ENCODE data around the gene TOB1.
A peak's percentile ranks its signal among the peaks of the same experiment; 100 is the strongest.

The TOB1 gene

DNA sequence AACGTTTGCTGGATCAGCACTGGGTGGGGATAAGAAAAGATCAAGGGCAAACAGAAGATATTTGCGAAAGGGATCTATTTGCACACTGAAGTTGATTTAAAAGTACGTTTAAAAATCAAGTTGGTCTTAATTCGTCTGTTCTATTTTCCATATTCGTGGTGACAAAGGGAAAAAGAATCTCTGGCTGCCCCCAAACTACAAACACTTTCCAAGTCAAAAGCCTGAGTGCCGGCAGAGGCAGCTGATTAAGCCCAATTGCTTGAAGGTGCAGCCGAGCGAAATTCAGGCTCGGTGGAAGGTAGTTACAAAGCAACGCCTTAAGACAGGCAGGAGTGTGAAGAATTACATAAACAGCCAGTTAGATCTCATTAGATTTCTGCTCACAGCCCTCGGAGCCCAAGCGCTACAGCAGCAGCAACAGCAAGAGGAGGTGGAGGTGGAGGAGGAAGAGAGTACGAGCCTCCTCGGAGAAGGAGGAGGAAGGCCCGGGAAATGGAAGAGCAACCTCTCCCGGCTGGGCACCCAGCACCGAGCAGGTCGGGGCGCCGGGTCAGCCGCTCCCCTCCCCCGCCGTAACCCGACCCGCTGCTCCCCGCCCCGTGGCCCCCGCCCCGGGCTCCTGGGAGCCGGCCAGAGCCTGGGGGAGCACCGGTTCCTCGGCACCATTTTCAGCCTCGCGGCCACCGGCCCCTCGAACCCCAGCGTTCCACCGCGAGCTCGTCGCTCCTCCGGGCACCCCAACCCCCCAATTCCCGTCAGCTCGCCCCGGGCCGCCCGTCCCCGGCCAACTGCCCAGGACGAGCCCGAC is 890 bp downstream of the TOB1 start (continued):
- TF ChIP-seq SP7 (tag by site-specific recombination; IDR thresholded peaks at IDR 0.05) (0 out of 2 replicates have a peak, but pooled peaks have one; percentile 25), ZFP37 (tag by site-specific recombination; IDR thresholded peaks at IDR 0.05) (no peak), ZBTB17 (tag by site-specific recombination; IDR thresholded peaks at IDR 0.05) (peak; percentile 89), GLI2 (tag by site-specific recombination; IDR thresholded peaks at IDR 0.05; ENCODE audit: borderline replicate concordance, low read depth) (no peak), ZNF157 (tag by site-specific recombination; IDR thresholded peaks at IDR 0.05) (no peak), ZNF48 (tag by site-specific recombination; IDR thresholded peaks at IDR 0.05) (no peak), ZNF335 (tag by site-specific recombination; conservative IDR thresholded peaks at IDR 0.05) (peak; percentile 53; the same call in 1 of the 2 replicates), ZNF701 (tag by site-specific recombination; IDR thresholded peaks at IDR 0.05) (no peak), ZNF37A (tag by site-specific recombination; IDR thresholded peaks at IDR 0.05) (no peak), KLF8 (tag by site-specific recombination; IDR thresholded peaks at IDR 0.05) (peak; percentile 64), GLIS2 (tag by site-specific recombination; IDR thresholded peaks at IDR 0.05) (peak; percentile 43), ZNF624 (tag by site-specific recombination; IDR thresholded peaks at IDR 0.05) (no peak), SCRT2 (tag by site-specific recombination; IDR thresholded peaks at IDR 0.05) (0 out of 2 replicates have a peak, but pooled peaks have one; percentile 13), EGR2 (tag by site-specific recombination; IDR thresholded peaks at IDR 0.05; ENCODE audit: low read depth) (0 out of 2 replicates have a peak, but pooled peaks have one; percentile 26), ZNF221 (tag by site-specific recombination; IDR thresholded peaks at IDR 0.05; ENCODE audit: borderline replicate concordance) (no peak), ZNF184 (tag by site-specific recombination; IDR thresholded peaks at IDR 0.05) (no peak), ZXDB (tag by site-specific recombination; IDR thresholded peaks at IDR 0.05) (peak; percentile 31), ZBTB1 (tag by site-specific recombination; IDR thresholded peaks at IDR 0.05) (no peak)
- TF ChIP-seq, protein P1, sequence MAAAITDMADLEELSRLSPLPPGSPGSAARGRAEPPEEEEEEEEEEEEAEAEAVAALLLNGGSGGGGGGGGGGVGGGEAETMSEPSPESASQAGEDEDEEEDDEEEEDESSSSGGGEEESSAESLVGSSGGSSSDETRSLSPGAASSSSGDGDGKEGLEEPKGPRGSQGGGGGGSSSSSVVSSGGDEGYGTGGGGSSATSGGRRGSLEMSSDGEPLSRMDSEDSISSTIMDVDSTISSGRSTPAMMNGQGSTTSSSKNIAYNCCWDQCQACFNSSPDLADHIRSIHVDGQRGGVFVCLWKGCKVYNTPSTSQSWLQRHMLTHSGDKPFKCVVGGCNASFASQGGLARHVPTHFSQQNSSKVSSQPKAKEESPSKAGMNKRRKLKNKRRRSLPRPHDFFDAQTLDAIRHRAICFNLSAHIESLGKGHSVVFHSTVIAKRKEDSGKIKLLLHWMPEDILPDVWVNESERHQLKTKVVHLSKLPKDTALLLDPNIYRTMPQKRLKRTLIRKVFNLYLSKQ (tag by site-specific recombination; IDR thresholded peaks at IDR 0.05; ENCODE audit: borderline replicate concordance) = no peak
- TF ChIP-seq, protein P2, sequence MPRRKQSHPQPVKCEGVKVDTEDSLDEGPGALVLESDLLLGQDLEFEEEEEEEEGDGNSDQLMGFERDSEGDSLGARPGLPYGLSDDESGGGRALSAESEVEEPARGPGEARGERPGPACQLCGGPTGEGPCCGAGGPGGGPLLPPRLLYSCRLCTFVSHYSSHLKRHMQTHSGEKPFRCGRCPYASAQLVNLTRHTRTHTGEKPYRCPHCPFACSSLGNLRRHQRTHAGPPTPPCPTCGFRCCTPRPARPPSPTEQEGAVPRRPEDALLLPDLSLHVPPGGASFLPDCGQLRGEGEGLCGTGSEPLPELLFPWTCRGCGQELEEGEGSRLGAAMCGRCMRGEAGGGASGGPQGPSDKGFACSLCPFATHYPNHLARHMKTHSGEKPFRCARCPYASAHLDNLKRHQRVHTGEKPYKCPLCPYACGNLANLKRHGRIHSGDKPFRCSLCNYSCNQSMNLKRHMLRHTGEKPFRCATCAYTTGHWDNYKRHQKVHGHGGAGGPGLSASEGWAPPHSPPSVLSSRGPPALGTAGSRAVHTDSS (tag by site-specific recombination; IDR thresholded peaks at IDR 0.05) = peak; percentile 85
- TF ChIP-seq, protein P3, sequence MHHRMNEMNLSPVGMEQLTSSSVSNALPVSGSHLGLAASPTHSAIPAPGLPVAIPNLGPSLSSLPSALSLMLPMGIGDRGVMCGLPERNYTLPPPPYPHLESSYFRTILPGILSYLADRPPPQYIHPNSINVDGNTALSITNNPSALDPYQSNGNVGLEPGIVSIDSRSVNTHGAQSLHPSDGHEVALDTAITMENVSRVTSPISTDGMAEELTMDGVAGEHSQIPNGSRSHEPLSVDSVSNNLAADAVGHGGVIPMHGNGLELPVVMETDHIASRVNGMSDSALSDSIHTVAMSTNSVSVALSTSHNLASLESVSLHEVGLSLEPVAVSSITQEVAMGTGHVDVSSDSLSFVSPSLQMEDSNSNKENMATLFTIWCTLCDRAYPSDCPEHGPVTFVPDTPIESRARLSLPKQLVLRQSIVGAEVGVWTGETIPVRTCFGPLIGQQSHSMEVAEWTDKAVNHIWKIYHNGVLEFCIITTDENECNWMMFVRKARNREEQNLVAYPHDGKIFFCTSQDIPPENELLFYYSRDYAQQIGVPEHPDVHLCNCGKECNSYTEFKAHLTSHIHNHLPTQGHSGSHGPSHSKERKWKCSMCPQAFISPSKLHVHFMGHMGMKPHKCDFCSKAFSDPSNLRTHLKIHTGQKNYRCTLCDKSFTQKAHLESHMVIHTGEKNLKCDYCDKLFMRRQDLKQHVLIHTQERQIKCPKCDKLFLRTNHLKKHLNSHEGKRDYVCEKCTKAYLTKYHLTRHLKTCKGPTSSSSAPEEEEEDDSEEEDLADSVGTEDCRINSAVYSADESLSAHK (tag by site-specific recombination; IDR thresholded peaks at IDR 0.05) = no peak
- TF ChIP-seq, protein P4, sequence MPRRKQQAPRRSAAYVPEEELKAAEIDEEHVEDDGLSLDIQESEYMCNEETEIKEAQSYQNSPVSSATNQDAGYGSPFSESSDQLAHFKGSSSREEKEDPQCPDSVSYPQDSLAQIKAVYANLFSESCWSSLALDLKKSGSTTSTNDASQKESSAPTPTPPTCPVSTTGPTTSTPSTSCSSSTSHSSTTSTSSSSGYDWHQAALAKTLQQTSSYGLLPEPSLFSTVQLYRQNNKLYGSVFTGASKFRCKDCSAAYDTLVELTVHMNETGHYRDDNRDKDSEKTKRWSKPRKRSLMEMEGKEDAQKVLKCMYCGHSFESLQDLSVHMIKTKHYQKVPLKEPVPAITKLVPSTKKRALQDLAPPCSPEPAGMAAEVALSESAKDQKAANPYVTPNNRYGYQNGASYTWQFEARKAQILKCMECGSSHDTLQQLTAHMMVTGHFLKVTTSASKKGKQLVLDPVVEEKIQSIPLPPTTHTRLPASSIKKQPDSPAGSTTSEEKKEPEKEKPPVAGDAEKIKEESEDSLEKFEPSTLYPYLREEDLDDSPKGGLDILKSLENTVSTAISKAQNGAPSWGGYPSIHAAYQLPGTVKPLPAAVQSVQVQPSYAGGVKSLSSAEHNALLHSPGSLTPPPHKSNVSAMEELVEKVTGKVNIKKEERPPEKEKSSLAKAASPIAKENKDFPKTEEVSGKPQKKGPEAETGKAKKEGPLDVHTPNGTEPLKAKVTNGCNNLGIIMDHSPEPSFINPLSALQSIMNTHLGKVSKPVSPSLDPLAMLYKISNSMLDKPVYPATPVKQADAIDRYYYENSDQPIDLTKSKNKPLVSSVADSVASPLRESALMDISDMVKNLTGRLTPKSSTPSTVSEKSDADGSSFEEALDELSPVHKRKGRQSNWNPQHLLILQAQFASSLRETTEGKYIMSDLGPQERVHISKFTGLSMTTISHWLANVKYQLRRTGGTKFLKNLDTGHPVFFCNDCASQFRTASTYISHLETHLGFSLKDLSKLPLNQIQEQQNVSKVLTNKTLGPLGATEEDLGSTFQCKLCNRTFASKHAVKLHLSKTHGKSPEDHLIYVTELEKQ (tag by site-specific recombination; IDR thresholded peaks at IDR 0.05; ENCODE audit: borderline replicate concordance) = 0 out of 2 replicates have a peak, but pooled peaks have one; percentile 4
- TF ChIP-seq, protein P5, sequence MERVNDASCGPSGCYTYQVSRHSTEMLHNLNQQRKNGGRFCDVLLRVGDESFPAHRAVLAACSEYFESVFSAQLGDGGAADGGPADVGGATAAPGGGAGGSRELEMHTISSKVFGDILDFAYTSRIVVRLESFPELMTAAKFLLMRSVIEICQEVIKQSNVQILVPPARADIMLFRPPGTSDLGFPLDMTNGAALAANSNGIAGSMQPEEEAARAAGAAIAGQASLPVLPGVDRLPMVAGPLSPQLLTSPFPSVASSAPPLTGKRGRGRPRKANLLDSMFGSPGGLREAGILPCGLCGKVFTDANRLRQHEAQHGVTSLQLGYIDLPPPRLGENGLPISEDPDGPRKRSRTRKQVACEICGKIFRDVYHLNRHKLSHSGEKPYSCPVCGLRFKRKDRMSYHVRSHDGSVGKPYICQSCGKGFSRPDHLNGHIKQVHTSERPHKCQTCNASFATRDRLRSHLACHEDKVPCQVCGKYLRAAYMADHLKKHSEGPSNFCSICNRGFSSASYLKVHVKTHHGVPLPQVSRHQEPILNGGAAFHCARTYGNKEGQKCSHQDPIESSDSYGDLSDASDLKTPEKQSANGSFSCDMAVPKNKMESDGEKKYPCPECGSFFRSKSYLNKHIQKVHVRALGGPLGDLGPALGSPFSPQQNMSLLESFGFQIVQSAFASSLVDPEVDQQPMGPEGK (tag by site-specific recombination; IDR thresholded peaks at IDR 0.05) = peak; percentile 56
- TF ChIP-seq, protein P6, sequence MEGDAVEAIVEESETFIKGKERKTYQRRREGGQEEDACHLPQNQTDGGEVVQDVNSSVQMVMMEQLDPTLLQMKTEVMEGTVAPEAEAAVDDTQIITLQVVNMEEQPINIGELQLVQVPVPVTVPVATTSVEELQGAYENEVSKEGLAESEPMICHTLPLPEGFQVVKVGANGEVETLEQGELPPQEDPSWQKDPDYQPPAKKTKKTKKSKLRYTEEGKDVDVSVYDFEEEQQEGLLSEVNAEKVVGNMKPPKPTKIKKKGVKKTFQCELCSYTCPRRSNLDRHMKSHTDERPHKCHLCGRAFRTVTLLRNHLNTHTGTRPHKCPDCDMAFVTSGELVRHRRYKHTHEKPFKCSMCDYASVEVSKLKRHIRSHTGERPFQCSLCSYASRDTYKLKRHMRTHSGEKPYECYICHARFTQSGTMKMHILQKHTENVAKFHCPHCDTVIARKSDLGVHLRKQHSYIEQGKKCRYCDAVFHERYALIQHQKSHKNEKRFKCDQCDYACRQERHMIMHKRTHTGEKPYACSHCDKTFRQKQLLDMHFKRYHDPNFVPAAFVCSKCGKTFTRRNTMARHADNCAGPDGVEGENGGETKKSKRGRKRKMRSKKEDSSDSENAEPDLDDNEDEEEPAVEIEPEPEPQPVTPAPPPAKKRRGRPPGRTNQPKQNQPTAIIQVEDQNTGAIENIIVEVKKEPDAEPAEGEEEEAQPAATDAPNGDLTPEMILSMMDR (tag by site-specific recombination; IDR thresholded peaks at IDR 0.05) = no peak
- TF ChIP-seq, protein P7, sequence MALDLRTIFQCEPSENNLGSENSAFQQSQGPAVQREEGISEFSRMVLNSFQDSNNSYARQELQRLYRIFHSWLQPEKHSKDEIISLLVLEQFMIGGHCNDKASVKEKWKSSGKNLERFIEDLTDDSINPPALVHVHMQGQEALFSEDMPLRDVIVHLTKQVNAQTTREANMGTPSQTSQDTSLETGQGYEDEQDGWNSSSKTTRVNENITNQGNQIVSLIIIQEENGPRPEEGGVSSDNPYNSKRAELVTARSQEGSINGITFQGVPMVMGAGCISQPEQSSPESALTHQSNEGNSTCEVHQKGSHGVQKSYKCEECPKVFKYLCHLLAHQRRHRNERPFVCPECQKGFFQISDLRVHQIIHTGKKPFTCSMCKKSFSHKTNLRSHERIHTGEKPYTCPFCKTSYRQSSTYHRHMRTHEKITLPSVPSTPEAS (tag by site-specific recombination; IDR thresholded peaks at IDR 0.05) = no peak

All from HEK293 (cell line).